CD4-positive, alpha-beta memory T cell (primary cell): ENCODE data around the gene SBF1. TPM values are rescaled to one million over a fixed set of nuclear protein-coding genes. Genes with fewer than 3 reads are reported as not detected.

Source experiments
- CTCF ChIA-PET: fragments of 350-600 bp; sonication (Branson Sonifier 250); formaldehyde crosslinking; loops from one replicate; lab custom pipeline; 2021; ENCODE audit warnings: inconsistent platforms; ENCODE audit not compliant: partially characterized antibody; lab: Charles Lee
- POLR2A ChIA-PET: fragments of 350-600 bp; sonication (Branson Sonifier 250); formaldehyde crosslinking; loops from one replicate; lab custom pipeline; 2021; ENCODE audit not compliant: partially characterized antibody; lab: Charles Lee
- DNase-seq, 5 donors: peaks; one replicate each; pipeline versions ENCODE4 v3.0.0 to v3.0.0-alpha.2; 2020 to 2022; ENCODE audit warnings: mixed read lengths in 1 of 5
- H3K27ac ChIP-seq: one replicate; pipeline ENCODE4 v1.7.0; 2013; ENCODE audit warnings: low read depth, low read length
- H3K27me3 ChIP-seq: 2 replicates; pipeline ENCODE4 v1.7.0; 2013; ENCODE audit warnings: mild to moderate bottlenecking, low read length, moderate library complexity; ENCODE audit not compliant: insufficient read depth
- H3K36me3 ChIP-seq: 2 replicates; pipeline ENCODE4 v1.7.0; 2013; ENCODE audit warnings: mild to moderate bottlenecking, low read length, moderate library complexity; ENCODE audit not compliant: insufficient read depth
- H3K4me1 ChIP-seq: 2 replicates; pipeline ENCODE4 v1.7.0; 2013; ENCODE audit warnings: mild to moderate bottlenecking, low read length, moderate library complexity; ENCODE audit not compliant: insufficient read depth
- H3K4me3 ChIP-seq, 2 donors: one replicate each; pipeline ENCODE4 v1.7.0; 2013; ENCODE audit warnings: low read length in 2 of 2, mild to moderate bottlenecking in 1 of 2
- H3K9me3 ChIP-seq, 2 donors: one replicate each; pipeline ENCODE4 v1.7.0; 2013; ENCODE audit warnings: low read length in 2 of 2, control low read depth in 1 of 2; ENCODE audit not compliant: control insufficient read depth in 1 of 2
- H3K27ac Mint-ChIP-seq, 7 donors: one replicate each; pipeline ENCODE4 v1.8.0; 2020 to 2021; ENCODE audit warnings: mixed read lengths in 7 of 7, mild to moderate bottlenecking in 6 of 7, inconsistent platforms in 3 of 7, moderate library complexity in 3 of 7
- H3K27me3 Mint-ChIP-seq, 2 donors: one replicate each; pipeline ENCODE4 v1.8.0; 2020 to 2021; ENCODE audit warnings: mixed read lengths in 2 of 2
- H3K36me3 Mint-ChIP-seq, 2 donors: one replicate each; pipeline ENCODE4 v1.8.0; 2020 to 2021; ENCODE audit warnings: mixed read lengths in 2 of 2, inconsistent platforms in 1 of 2, mild to moderate bottlenecking in 1 of 2
- H3K4me1 Mint-ChIP-seq, 4 donors: one replicate each; pipeline ENCODE4 v1.8.0; 2020 to 2021; ENCODE audit warnings: mixed read lengths in 4 of 4, mild to moderate bottlenecking in 1 of 4
- H3K4me3 Mint-ChIP-seq, 8 donors: one replicate each; pipeline ENCODE4 v1.8.0; 2020 to 2021; ENCODE audit warnings: mixed read lengths in 8 of 8, mild to moderate bottlenecking in 7 of 8, moderate library complexity in 6 of 8, inconsistent platforms in 3 of 8
- H3K9me3 Mint-ChIP-seq, 8 donors: one replicate each; pipeline ENCODE4 v1.8.0; 2020 to 2021; ENCODE audit warnings: mixed read lengths in 8 of 8, mild to moderate bottlenecking in 5 of 8, inconsistent platforms in 3 of 8, moderate library complexity in 1 of 8
- intact Hi-C: fragments of 100-400 bp; cut with micrococcal nuclease; formaldehyde crosslinking; loops from one replicate; pipeline ENCODE4 v1.15.1; 2023
- polyA plus RNA-seq, 2 donors: library from polyadenylated mRNA; unstranded; fragments of 300-500 nt; fragmentation: Illumina TruSeq; gene quantifications; one replicate each; pipeline ENCODE4 v1.2.3, GENCODE V29; 2021
- total RNA-seq, 2 experiments: library from RNA; stranded (reverse); gene quantifications; one replicate each; pipeline ENCODE4 v1.2.3, GENCODE V29; 2021

Gene SBF1
- total and polyA plus RNA-seq, 4 experiments from 2014 or later, result 13.2 to 221 (median 130) TPM

DNA sequence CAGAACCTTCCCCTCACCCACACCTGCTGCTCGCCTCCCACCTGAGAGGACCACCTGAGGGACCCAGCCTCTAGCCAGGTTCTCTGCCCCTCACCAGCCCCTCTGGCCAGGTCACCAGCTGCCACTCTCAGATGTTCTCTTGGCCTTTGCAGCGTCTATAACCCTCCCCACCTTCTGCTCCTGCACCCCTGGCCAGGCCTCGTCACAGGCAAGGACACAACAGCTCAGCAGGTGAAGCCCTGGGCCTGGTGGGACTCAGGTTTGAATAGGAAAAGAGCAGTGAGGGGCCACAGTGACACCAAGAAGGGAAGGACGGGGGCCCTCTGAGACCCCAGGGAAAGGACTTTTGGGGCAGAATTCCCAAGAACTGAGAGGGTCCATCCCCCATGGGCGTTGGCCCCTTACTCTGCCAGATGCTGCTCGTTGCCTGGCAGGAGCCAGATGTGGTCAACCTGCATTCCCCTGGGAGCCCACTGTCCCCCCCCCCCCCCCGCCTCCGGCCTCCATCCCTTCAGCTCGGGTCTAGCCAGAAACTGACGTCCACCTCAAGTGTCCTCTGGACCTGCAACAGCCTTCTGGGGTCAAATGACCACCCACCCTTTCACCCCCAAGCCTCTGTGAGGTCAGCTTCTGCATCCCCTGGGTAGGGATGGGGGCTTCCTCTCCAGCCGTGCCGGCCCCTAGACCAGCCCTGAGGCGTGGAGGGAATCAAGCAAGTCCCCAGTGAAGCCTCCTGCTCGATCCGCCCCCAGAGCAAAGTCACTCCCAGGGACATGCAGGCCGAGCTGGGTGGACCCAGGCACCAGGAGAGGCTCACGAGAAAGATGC is 28.7 kb downstream of the SBF1 start:
- peaks cover 0 to 4% (median 0%) of the 10 kb centered on the region in 8 donors for H3K9me3 Mint-ChIP-seq
- intact Hi-C loops, result loop anchor here (10.0 kb wide), 1 partner anchor 49 kb away; no protein-coding TSS in a partner anchor
- peak in 1 of 5 donors; percentile 35 for DNase-seq
- peaks cover 16% of the 10 kb centered on the region for H3K4me1 ChIP-seq
- no peaks in the 10 kb centered on the region for H3K27me3 Mint-ChIP-seq
- H3K36me3 Mint-ChIP-seq, result peaks cover 16 to 41% of the 10 kb centered on the region in 2 donors
- ChIA-PET CTCF (interaction anchor here (1.1 kb wide), 1 partner anchor 52 kb away, joined by 4 read pairs; no protein-coding TSS in a partner anchor), POLR2A (interaction anchor here (0.7 to 2.3 kb wide), 4 partner anchors 9 to 27 kb away, joined by 3 to 17 read pairs (median 9); no protein-coding TSS in a partner anchor)
- peaks cover 9 to 18% (median 11%) of the 10 kb centered on the region in 4 donors for H3K4me1 Mint-ChIP-seq
- no peaks in the 10 kb centered on the region for H3K27me3 ChIP-seq
- H3K4me3 ChIP-seq, result no peak overlapping the region
- no peak overlapping the region for H3K27ac ChIP-seq
- H3K9me3 ChIP-seq, result no peaks in the 10 kb centered on the region
- peaks cover 28% of the 10 kb centered on the region for H3K36me3 ChIP-seq
- H3K4me3 Mint-ChIP-seq, result no peak overlapping the region
- H3K27ac Mint-ChIP-seq, result peak overlapping the region; percentile 22 to 79 (median 69)

DNA sequence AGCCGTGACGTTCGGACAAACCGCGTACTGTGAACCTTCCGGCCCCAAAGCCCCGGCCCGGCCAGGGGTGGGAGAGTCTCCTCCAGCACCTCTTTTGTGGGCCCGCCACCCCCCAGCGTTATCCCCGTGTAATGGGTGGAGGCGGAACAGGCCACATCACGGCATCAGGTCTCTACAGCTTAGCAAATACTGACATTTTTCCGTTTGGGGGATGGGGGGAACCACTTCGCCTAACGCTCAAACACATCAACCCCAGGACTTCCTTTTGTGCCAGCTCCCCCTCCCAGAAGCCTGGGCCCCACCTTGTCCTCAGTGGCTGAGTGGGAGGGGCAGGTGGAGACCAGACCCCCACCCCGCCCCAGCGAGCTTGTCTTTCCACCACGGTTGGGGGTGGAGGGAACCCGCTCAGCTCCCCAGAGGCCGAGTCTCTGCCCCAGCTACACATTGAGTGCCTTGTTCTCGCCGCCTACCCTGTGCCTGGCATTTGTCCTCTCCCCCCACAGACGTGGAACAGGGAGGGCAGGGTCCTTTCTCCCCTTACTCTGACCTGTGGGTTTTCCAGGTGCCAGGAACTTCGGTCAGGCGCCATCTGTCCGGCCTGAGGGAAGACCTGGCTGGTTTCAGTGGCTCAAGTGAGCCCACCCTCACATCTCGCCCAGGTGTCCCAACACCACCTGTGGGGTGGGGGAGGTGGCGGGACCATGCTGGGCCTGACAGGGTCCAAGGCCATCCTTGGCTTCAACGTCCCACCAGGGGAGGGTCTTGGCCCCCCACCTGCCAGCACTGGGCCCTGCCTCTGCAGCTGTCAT is 29.6 kb downstream of the SBF1 start:
- Histone ChIP-seq H3K4me1 (peaks cover 16% of the 10 kb centered on the region), H3K36me3 (peaks cover 28% of the 10 kb centered on the region), H3K4me3 (no peak overlapping the region), H3K27ac (no peak overlapping the region), H3K9me3 (no peaks in the 10 kb centered on the region), H3K27me3 (no peaks in the 10 kb centered on the region)
- intact Hi-C loops, result loop anchor here (10.0 kb wide), 1 partner anchor 50 kb away; no protein-coding TSS in a partner anchor
- POLR2A ChIA-PET, result interaction anchor here (0.7 to 2.4 kb wide), 10 partner anchors 7 to 137 kb away, joined by 3 to 17 read pairs (median 4); partner anchors contain the start of genes CHKB and SCO2
- H3K4me3 Mint-ChIP-seq, result peak overlapping the region in 1 of 8 donors; percentile 9
- no peaks in the 10 kb centered on the region for H3K27me3 Mint-ChIP-seq
- peaks cover 0 to 4% (median 0%) of the 10 kb centered on the region in 8 donors for H3K9me3 Mint-ChIP-seq
- H3K27ac Mint-ChIP-seq, result peak overlapping the region in 6 of 7 donors; percentile 46 to 85 (median 70)
- peaks cover 14 to 37% of the 10 kb centered on the region in 2 donors for H3K36me3 Mint-ChIP-seq
- CTCF ChIA-PET, result interaction anchor here (1.1 to 2.0 kb wide), 2 partner anchors 28 to 53 kb away, joined by 4 to 6 read pairs; no protein-coding TSS in a partner anchor
- peaks cover 9 to 18% (median 10%) of the 10 kb centered on the region in 4 donors for H3K4me1 Mint-ChIP-seq
- DNase-seq, result peak in 2 of 5 donors; percentile 18 to 36

DNA sequence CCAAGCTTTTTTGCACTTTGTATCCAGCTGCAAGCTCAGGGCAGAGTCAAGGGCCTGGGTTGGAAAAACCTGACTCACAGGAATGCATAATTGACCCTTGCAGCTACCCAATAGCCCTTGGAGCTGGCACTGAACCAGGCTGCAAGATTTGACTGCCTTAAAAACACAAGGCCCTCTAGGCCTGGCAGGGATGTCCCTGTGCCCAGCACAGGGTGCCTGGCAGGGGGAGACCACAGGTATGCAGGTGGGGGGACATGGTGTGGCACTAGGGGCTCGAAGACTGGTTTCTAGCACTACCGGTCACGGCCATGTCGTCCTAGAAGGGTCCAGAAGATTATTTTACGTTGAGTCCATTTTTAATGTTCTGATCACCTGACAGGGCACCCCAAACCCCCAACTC is 30.2 kb downstream of the SBF1 start:
- Histone ChIP-seq H3K27me3 (no peaks in the 10 kb centered on the region), H3K4me3 (no peak overlapping the region)
- POLR2A ChIA-PET, result interaction anchor here (0.8 to 2.4 kb wide), 10 partner anchors 8 to 138 kb away, joined by 3 to 17 read pairs (median 5); partner anchors contain the start of genes CHKB and SCO2

DNA sequence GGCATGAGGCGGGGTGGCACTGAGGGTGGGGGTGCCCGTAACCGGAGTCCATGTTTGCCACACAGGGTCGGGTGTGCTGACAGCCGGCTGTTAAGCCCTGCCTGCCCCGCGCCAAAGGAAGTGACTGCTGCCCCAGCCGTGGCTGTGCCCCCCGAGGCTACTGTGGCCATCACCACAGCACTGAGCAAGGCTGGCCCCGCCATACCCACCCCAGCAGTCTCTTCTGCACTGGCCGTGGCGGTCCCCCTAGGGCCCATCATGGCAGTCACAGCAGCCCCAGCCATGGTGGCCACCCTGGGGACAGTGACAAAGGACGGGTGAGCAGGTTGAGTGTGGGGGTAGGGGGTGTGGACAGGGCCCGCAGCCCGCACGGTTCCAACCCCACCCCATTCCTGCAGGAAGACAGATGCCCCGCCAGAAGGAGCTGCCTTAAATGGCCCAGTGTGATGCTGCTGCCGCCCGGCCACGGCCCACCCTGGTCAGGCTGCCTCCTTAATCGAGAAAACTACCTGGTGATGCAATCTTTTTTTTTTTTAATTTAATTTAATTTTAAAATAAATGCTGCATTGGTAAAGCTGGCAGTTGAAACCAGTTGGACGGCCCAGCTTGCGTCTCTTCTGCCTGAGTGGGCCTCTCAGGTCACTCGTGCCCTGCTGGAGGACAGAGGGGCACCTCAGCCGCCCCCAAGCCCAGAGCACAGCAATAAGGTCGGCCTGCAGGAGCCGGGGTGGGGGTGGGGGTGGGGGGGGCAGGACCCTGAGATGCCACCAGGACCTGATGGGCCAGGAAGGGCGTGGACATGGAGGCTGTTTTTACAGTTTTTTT is 30.8 kb downstream of the SBF1 start:
- Histone ChIP-seq H3K4me3 (no peak overlapping the region), H3K27me3 (no peaks in the 10 kb centered on the region), H3K27ac (no peak overlapping the region), H3K36me3 (peaks cover 30% of the 10 kb centered on the region), H3K4me1 (peaks cover 16% of the 10 kb centered on the region), H3K9me3 (no peaks in the 10 kb centered on the region)
- ChIA-PET POLR2A (interaction anchor here (1.1 to 2.4 kb wide), 8 partner anchors 9 to 177 kb away, joined by 3 to 15 read pairs (median 5); partner anchors contain the start of genes CHKB and SCO2), CTCF (interaction anchor here (1.1 to 2.0 kb wide), 5 partner anchors 18 to 82 kb away, joined by 4 to 6 read pairs (median 4); partner anchors contain the start of gene SCO2)
- Mint-ChIP-seq H3K4me3 (no peak overlapping the region), H3K4me1 (peaks cover 5 to 18% (median 9%) of the 10 kb centered on the region in 4 donors), H3K27me3 (no peaks in the 10 kb centered on the region), H3K9me3 (peaks cover 0 to 3% (median 0%) of the 10 kb centered on the region in 8 donors), H3K36me3 (peaks cover 8 to 30% of the 10 kb centered on the region in 2 donors), H3K27ac (peak overlapping the region in 3 of 7 donors; percentile 22 to 86 (median 81))
- no peak for DNase-seq
- intact Hi-C loops, result loop anchor here (10.0 kb wide), 1 partner anchor 51 kb away; no protein-coding TSS in a partner anchor

More for the DNA sequence above, 30.2 kb downstream of the SBF1 start:
- Mint-ChIP-seq H3K27me3 (no peaks in the 10 kb centered on the region), H3K36me3 (peaks cover 12 to 34% of the 10 kb centered on the region in 2 donors), H3K9me3 (peaks cover 0 to 4% (median 0%) of the 10 kb centered on the region in 8 donors), H3K4me3 (no peak overlapping the region), H3K4me1 (peaks cover 7 to 18% (median 9%) of the 10 kb centered on the region in 4 donors), H3K27ac (peak overlapping the region in 5 of 7 donors; percentile 46 to 85 (median 69))
- intact Hi-C loops, result loop anchor here (10.0 kb wide), 1 partner anchor 50 kb away; no protein-coding TSS in a partner anchor
- CTCF ChIA-PET, result interaction anchor here (1.1 to 2.0 kb wide), 4 partner anchors 17 to 53 kb away, joined by 4 to 6 read pairs (median 4); no protein-coding TSS in a partner anchor
- peaks cover 16% of the 10 kb centered on the region for H3K4me1 ChIP-seq
- H3K9me3 ChIP-seq, result no peaks in the 10 kb centered on the region
- H3K36me3 ChIP-seq, result peaks cover 28% of the 10 kb centered on the region
- no peak overlapping the region for H3K27ac ChIP-seq
- no peak for DNase-seq

DNA sequence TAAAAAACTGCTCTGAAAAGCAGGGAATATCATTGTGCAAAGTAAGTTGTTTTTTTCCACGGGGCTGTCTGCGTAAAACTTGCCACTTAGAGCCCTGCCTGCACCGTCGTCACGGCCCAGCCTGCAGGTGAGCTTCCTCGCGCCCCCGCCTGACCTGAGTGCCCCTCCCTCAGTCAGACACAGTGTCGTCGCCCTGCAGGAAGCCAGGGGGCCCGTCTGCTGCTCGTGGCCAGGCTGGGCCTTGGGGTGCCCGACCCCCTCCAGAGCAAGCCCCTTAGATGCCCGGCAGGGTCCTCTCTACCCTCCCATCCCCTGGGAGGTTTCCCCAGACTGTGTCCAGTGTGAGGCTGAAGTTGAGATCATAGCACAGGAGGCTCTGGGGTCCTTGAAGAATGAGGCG is 31.6 kb downstream of the SBF1 start:
- Histone ChIP-seq H3K4me1 (peaks cover 16% of the 10 kb centered on the region), H3K36me3 (peaks cover 27% of the 10 kb centered on the region), H3K9me3 (no peaks in the 10 kb centered on the region), H3K4me3 (no peak overlapping the region), H3K27me3 (no peaks in the 10 kb centered on the region), H3K27ac (no peak overlapping the region)
- intact Hi-C loops, result loop anchor here (10.0 kb wide), 1 partner anchor 52 kb away; no protein-coding TSS in a partner anchor
- ChIA-PET POLR2A (interaction anchor here (0.7 to 2.4 kb wide), 7 partner anchors 9 to 178 kb away, joined by 3 to 9 read pairs (median 3); partner anchors contain the start of gene SCO2), CTCF (interaction anchor here (1.1 to 2.0 kb wide), 5 partner anchors 19 to 82 kb away, joined by 4 to 6 read pairs (median 4); partner anchors contain the start of gene SCO2)
- H3K9me3 Mint-ChIP-seq, result peaks cover 0 to 4% (median 0%) of the 10 kb centered on the region in 8 donors
- H3K27ac Mint-ChIP-seq, result peak overlapping the region; percentile 42 to 89 (median 81)
- H3K36me3 Mint-ChIP-seq, result peaks cover 3 to 27% of the 10 kb centered on the region in 2 donors
- DNase-seq, result no peak
- H3K4me3 Mint-ChIP-seq, result peak overlapping the region in 1 of 8 donors; percentile 36
- peaks cover 5 to 18% (median 9%) of the 10 kb centered on the region in 4 donors for H3K4me1 Mint-ChIP-seq
- no peaks in the 10 kb centered on the region for H3K27me3 Mint-ChIP-seq
